Activated gamma-delta T cell (primary cell): ENCODE results near the gene KRT9.
"Not testable (repeated sequence)": the region's sequence is repeated elsewhere in the genome, so short reads cannot be mapped to it uniquely, and the experiment has no call there.

ENCODE experiments used
- DNase-seq: peaks from one replicate; lab custom pipeline; 2025; lab: John Stamatoyannopoulos, UW

The KRT9 gene

GRCh38 chr17:41600318-41600717, 28.5 kb upstream of the KRT9 start:
- DNase-seq, result no peak

GRCh38 chr17:41599680-41600079, 27.8 kb upstream of the KRT9 start:
- DNase-seq, result no peak

GRCh38 chr17:41595585-41595984, 23.7 kb upstream of the KRT9 start:
- no peak for DNase-seq

- DNase-seq, result no peak
Measured at GRCh38 chr17:41594363-41594915, 22.6 kb upstream of the KRT9 start.

- no peak for DNase-seq
Measured at GRCh38 chr17:41593306-41593981, 21.6 kb upstream of the KRT9 start.

GRCh38 chr17:41592601-41593305, 20.9 kb upstream of the KRT9 start:
- DNase-seq, result no peak

- DNase-seq, result no peak
Measured at GRCh38 chr17:41589301-41589700, 17.4 kb upstream of the KRT9 start.

- DNase-seq, result no peak
Measured at GRCh38 chr17:41588126-41588810, 16.4 kb upstream of the KRT9 start.

- no peak for DNase-seq
Measured at GRCh38 chr17:41586863-41587495, 15.1 kb upstream of the KRT9 start, which contains the start of gene KRT14. Gene KRT14 (minus strand): TSS chr17:41586895. CDS start chr17:41586834, 61 bp downstream.

- DNase-seq, result no peak
Measured at GRCh38 chr17:41585301-41586056, 13.6 kb upstream of the KRT9 start.

GRCh38 chr17:41584331-41584927, 12.6 kb upstream of the KRT9 start:
- DNase-seq, result not testable (repeated sequence)

- no peak for DNase-seq
Measured at GRCh38 chr17:41583137-41584127, 11.6 kb upstream of the KRT9 start.

- DNase-seq, result not testable (repeated sequence)
Measured at GRCh38 chr17:41582061-41582968, 10.5 kb upstream of the KRT9 start.

- no peak for DNase-seq
Measured at GRCh38 chr17:41581366-41582060, 9.7 kb upstream of the KRT9 start.

GRCh38 chr17:41580687-41581365, 9.0 kb upstream of the KRT9 start:
- DNase-seq, result no peak

- DNase-seq, result no peak
Measured at GRCh38 chr17:41580244-41580575, 8.4 kb upstream of the KRT9 start.

GRCh38 chr17:41579484-41580243, 7.8 kb upstream of the KRT9 start:
- no peak for DNase-seq
